Activated naive CD8-positive, alpha-beta T cell treated with anti-CD3 and anti-CD28 coated beads, Interleukin-2, amount 10 ng/mL, durations not matched to agents 7 days and 5 days (primary cell): ENCODE measurements around the gene LCE3D. TPM values are rescaled to one million over a fixed set of nuclear protein-coding genes. Genes with fewer than 3 reads are reported as not detected.
"Not testable (repeated sequence)": the region's sequence is repeated elsewhere in the genome, so short reads cannot be mapped to it uniquely, and the experiment has no call there.

Source experiments
- ATAC-seq: fragments of 150-1000 bp; cut with Tn5 transposase; one replicate; pipeline ENCODE4 v1.10.0; 2021; ENCODE audit warnings: low read depth, moderate library complexity
- POLR2A ChIA-PET: fragments of 350-600 bp; sonication (Branson Sonifier 250); formaldehyde crosslinking; loops from one replicate; lab custom pipeline; 2021; ENCODE audit warnings: antibody characterized with exemption; lab: Charles Lee
- DNase-seq: peaks from one replicate; pipeline ENCODE4 v3.0.0; 2021
- H3K27ac Mint-ChIP-seq: one replicate; pipeline ENCODE4 v1.8.0; 2022; ENCODE audit warnings: mild to moderate bottlenecking, mixed read lengths
- H3K27me3 Mint-ChIP-seq: one replicate; pipeline ENCODE4 v1.8.0; 2022; ENCODE audit warnings: mild to moderate bottlenecking, moderate library complexity, mixed read lengths
- H3K36me3 Mint-ChIP-seq: one replicate; pipeline ENCODE4 v1.8.0; 2021; ENCODE audit warnings: mild to moderate bottlenecking, mixed read lengths
- H3K4me1 Mint-ChIP-seq: one replicate; pipeline ENCODE4 v1.8.0; 2021; ENCODE audit warnings: mixed read lengths
- H3K4me3 Mint-ChIP-seq: one replicate; pipeline ENCODE4 v1.8.0; 2022; ENCODE audit warnings: mild to moderate bottlenecking, moderate library complexity, mixed read lengths
- H3K9me3 Mint-ChIP-seq: one replicate; pipeline ENCODE4 v1.8.0; 2021; ENCODE audit warnings: mixed read lengths
- total RNA-seq, 2 experiments: library from RNA; stranded (reverse); gene quantifications; one replicate each; pipeline ENCODE4 v1.2.3, GENCODE V29; 2021

LCE3D gene
- total RNA-seq, 2 experiments from 2014 or later = not detected

GRCh38 chr1:152565535-152566215 lies 14.6 kb downstream of the LCE3D start:
- DNase-seq (no peak), ATAC-seq (no peak)
- Mint-ChIP-seq H3K36me3 (no peaks in the 10 kb centered on the region), H3K4me1 (no peaks in the 10 kb centered on the region), H3K27ac (no peak overlapping the region), H3K4me3 (no peak overlapping the region), H3K9me3 (no peaks in the 10 kb centered on the region), H3K27me3 (peaks cover 6% of the 10 kb centered on the region)
- POLR2A ChIA-PET = no interaction called here

- ATAC-seq (no peak), DNase-seq (no peak)
- H3K27ac Mint-ChIP-seq = no peak overlapping the region
- H3K4me1 Mint-ChIP-seq = no peaks in the 10 kb centered on the region
- H3K27me3 Mint-ChIP-seq = peaks cover 6% of the 10 kb centered on the region
- no peaks in the 10 kb centered on the region for H3K36me3 Mint-ChIP-seq
- POLR2A ChIA-PET = no interaction called here
- H3K9me3 Mint-ChIP-seq = no peaks in the 10 kb centered on the region
- H3K4me3 Mint-ChIP-seq = no peak overlapping the region
Observed at GRCh38 chr1:152565115-152565514, 15.2 kb downstream of the LCE3D start.

- POLR2A ChIA-PET, H3K27me3 Mint-ChIP-seq, H3K4me3 Mint-ChIP-seq, H3K9me3 Mint-ChIP-seq, H3K27ac Mint-ChIP-seq, ATAC-seq, H3K4me1 Mint-ChIP-seq, DNase-seq, H3K36me3 Mint-ChIP-seq: not testable (repeated sequence)
Observed at GRCh38 chr1:152548358-152548757, 32.0 kb downstream of the LCE3D start.

GRCh38 chr1:152546704-152547103 lies 33.6 kb downstream of the LCE3D start:
- POLR2A ChIA-PET = no interaction called here

GRCh38 chr1:152543820-152544219 lies 36.5 kb downstream of the LCE3D start:
- DNase-seq (no peak), ATAC-seq (no peak)
- H3K27me3 Mint-ChIP-seq = peaks cover 3% of the 10 kb centered on the region
- POLR2A ChIA-PET = no interaction called here
- H3K36me3 Mint-ChIP-seq = no peaks in the 10 kb centered on the region
- no peak overlapping the region for H3K4me3 Mint-ChIP-seq
- no peaks in the 10 kb centered on the region for H3K9me3 Mint-ChIP-seq
- H3K27ac Mint-ChIP-seq = no peak overlapping the region
- H3K4me1 Mint-ChIP-seq = no peaks in the 10 kb centered on the region

More at GRCh38 chr1:152546704-152547103, 33.6 kb downstream of the LCE3D start:
- no peak for DNase-seq
- ATAC-seq = no peak
- Mint-ChIP-seq H3K27me3 (peaks cover 3% of the 10 kb centered on the region), H3K36me3 (no peaks in the 10 kb centered on the region), H3K9me3 (no peaks in the 10 kb centered on the region), H3K4me1 (no peaks in the 10 kb centered on the region), H3K27ac (no peak overlapping the region), H3K4me3 (no peak overlapping the region)

GRCh38 chr1:152539901-152540300 lies 40.4 kb downstream of the LCE3D start:
- POLR2A ChIA-PET = no interaction called here
- Mint-ChIP-seq H3K27me3 (peaks cover 6% of the 10 kb centered on the region), H3K36me3 (no peaks in the 10 kb centered on the region), H3K27ac (no peak overlapping the region), H3K9me3 (no peaks in the 10 kb centered on the region), H3K4me3 (no peak overlapping the region), H3K4me1 (no peaks in the 10 kb centered on the region)
- no peak for DNase-seq
- no peak for ATAC-seq

- DNase-seq (no peak), ATAC-seq (no peak)
- H3K9me3 Mint-ChIP-seq = no peaks in the 10 kb centered on the region
- POLR2A ChIA-PET = no interaction called here
- peaks cover 10% of the 10 kb centered on the region for H3K27me3 Mint-ChIP-seq
- H3K4me1 Mint-ChIP-seq = no peaks in the 10 kb centered on the region
- H3K4me3 Mint-ChIP-seq = no peak overlapping the region
- H3K36me3 Mint-ChIP-seq = no peaks in the 10 kb centered on the region
- no peak overlapping the region for H3K27ac Mint-ChIP-seq
Observed at GRCh38 chr1:152537496-152537895, 42.8 kb downstream of the LCE3D start.

- Mint-ChIP-seq H3K27me3 (peaks cover 16% of the 10 kb centered on the region), H3K27ac (no peak overlapping the region)
- DNase-seq = no peak
Observed at GRCh38 chr1:152535774-152536173, 44.5 kb downstream of the LCE3D start.

GRCh38 chr1:152533327-152533938 lies 46.9 kb downstream of the LCE3D start:
- ATAC-seq (no peak), DNase-seq (no peak)
- no peaks in the 10 kb centered on the region for H3K36me3 Mint-ChIP-seq
- no peak overlapping the region for H3K4me3 Mint-ChIP-seq
- no peaks in the 10 kb centered on the region for H3K9me3 Mint-ChIP-seq
- no peaks in the 10 kb centered on the region for H3K4me1 Mint-ChIP-seq
- H3K27ac Mint-ChIP-seq = no peak overlapping the region
- POLR2A ChIA-PET = no interaction called here
- H3K27me3 Mint-ChIP-seq = peaks cover 30% of the 10 kb centered on the region

More at GRCh38 chr1:152535774-152536173, 44.5 kb downstream of the LCE3D start:
- H3K36me3 Mint-ChIP-seq = no peaks in the 10 kb centered on the region
- ATAC-seq = no peak
- POLR2A ChIA-PET = no interaction called here
- no peak overlapping the region for H3K4me3 Mint-ChIP-seq
- H3K9me3 Mint-ChIP-seq = no peaks in the 10 kb centered on the region
- no peaks in the 10 kb centered on the region for H3K4me1 Mint-ChIP-seq

Other genes starting within 250 kb of the LCE3D start
- not detected for gene FLG2, start 220.5 kb downstream of the LCE3D start, total RNA-seq
- gene CRNN, start 166.3 kb downstream of the LCE3D start, total RNA-seq = not detected
- not detected for gene LCE5A, start 69.7 kb downstream of the LCE3D start, total RNA-seq
- not detected for gene CRCT1, start 66.0 kb downstream of the LCE3D start, total RNA-seq
- gene LCE3E, start 13.7 kb downstream of the LCE3D start, total RNA-seq = not detected
- gene LCE3C, start 19.7 kb upstream of the LCE3D start, total RNA-seq = not detected
- gene LCE3B, start 33.3 kb upstream of the LCE3D start, total RNA-seq = not detected
- gene LCE3A, start 42.6 kb upstream of the LCE3D start, total RNA-seq = not detected
- gene LCE2D, start 82.9 kb upstream of the LCE3D start, total RNA-seq = not detected
- not detected for gene LCE2C, start 94.8 kb upstream of the LCE3D start, total RNA-seq
- not detected for gene LCE2B, start 105.6 kb upstream of the LCE3D start, total RNA-seq
- not detected for gene LCE2A, start 117.8 kb upstream of the LCE3D start, total RNA-seq
- gene LCE4A, start 127.6 kb upstream of the LCE3D start, total RNA-seq = not detected
- gene KPRP, start 177.5 kb upstream of the LCE3D start, total RNA-seq = not detected
- gene LCE1F, start 194.6 kb upstream of the LCE3D start, total RNA-seq = not detected
- not detected for gene LCE1E, start 205.7 kb upstream of the LCE3D start, total RNA-seq
- not detected for gene LCE1D, start 216.2 kb upstream of the LCE3D start, total RNA-seq
- not detected for gene LCE1C, start 226.1 kb upstream of the LCE3D start, total RNA-seq
- gene LCE1B, start 231.5 kb upstream of the LCE3D start, total RNA-seq = not detected
- gene LCE1A, start 247.0 kb upstream of the LCE3D start, total RNA-seq = not detected